Natural killer cell (primary cell): Measurements from ENCODE around the gene MTA2. TPM values are rescaled to one million over a fixed set of nuclear protein-coding genes. Genes with fewer than 3 reads are reported as not detected.
"Not testable (repeated sequence)": the region's sequence is repeated elsewhere in the genome, so short reads cannot be mapped to it uniquely, and the experiment has no call there.

Experiments used
- ATAC-seq, 3 donors: fragments of 150-1000 bp in 2 of 3; fragments of 200-7000 bp in 1 of 3; cut with Tn5 transposase; 1 replicate in 1 of 3; 2 replicates in 2 of 3; pipeline ENCODE4 v1.10.0; 2021; ENCODE audit warnings: mild to moderate bottlenecking in 2 of 3, moderate library complexity in 2 of 3
- DNase-seq, 2 donors: peaks; one replicate each; pipeline versions ENCODE4 v3.0.0 to v3.0.0-alpha.2; 2013 to 2021; ENCODE audit warnings: mixed read lengths in 1 of 2
- H3K27ac ChIP-seq: one replicate; pipeline ENCODE4 v1.5.1; 2013; ENCODE audit warnings: mild to moderate bottlenecking, low read length
- H3K27me3 ChIP-seq: one replicate; pipeline ENCODE4 v1.6.1; 2013; ENCODE audit warnings: low read length; ENCODE audit not compliant: control insufficient read depth, insufficient read depth
- H3K36me3 ChIP-seq: one replicate; pipeline ENCODE4 v1.6.1; 2013; ENCODE audit warnings: low read length; ENCODE audit not compliant: control insufficient read depth, insufficient read depth
- H3K4me1 ChIP-seq: one replicate; pipeline ENCODE4 v1.6.1; 2013; ENCODE audit warnings: low read length; ENCODE audit not compliant: control insufficient read depth, insufficient read depth
- H3K4me3 ChIP-seq: one replicate; pipeline ENCODE4 v1.5.1; 2013; ENCODE audit warnings: low read length
- H3K9me3 ChIP-seq: one replicate; pipeline ENCODE4 v1.6.1; 2013; ENCODE audit warnings: low read length; ENCODE audit not compliant: control insufficient read depth, insufficient read depth
- H3K27ac Mint-ChIP-seq, 2 donors: one replicate each; pipeline ENCODE4 v1.8.0; 2022; ENCODE audit warnings: mild to moderate bottlenecking in 2 of 2, mixed read lengths in 2 of 2, moderate library complexity in 1 of 2
- H3K27me3 Mint-ChIP-seq, 2 donors: one replicate each; pipeline ENCODE4 v1.8.0; 2022; ENCODE audit warnings: low read depth in 2 of 2, mixed read lengths in 2 of 2
- H3K36me3 Mint-ChIP-seq: one replicate; pipeline ENCODE4 v1.8.0; 2022; ENCODE audit warnings: mixed read lengths
- H3K4me1 Mint-ChIP-seq, 2 donors: one replicate each; pipeline ENCODE4 v1.8.0; 2022; ENCODE audit warnings: mixed read lengths in 2 of 2
- H3K4me3 Mint-ChIP-seq: one replicate; pipeline ENCODE4 v1.8.0; 2022; ENCODE audit warnings: mild to moderate bottlenecking, moderate library complexity, mixed read lengths
- H3K9me3 Mint-ChIP-seq, 2 donors: one replicate each; pipeline ENCODE4 v1.8.0; 2022; ENCODE audit warnings: mixed read lengths in 2 of 2
- WGBS: methylation state at CpG from one replicate; pipeline ENCODE4 v1.1.7; 2013; ENCODE audit warnings: missing lambda C conversion rate; ENCODE audit not compliant: insufficient coverage; 5-methylcytosine and 5-hydroxymethylcytosine counted together
- intact Hi-C: fragments of 100-400 bp; cut with micrococcal nuclease; formaldehyde crosslinking; loops from one replicate; pipeline ENCODE4 v1.14.2; 2022
- total RNA-seq, 4 donors: library from RNA; stranded (reverse); fragments of 120-200 nt in 1 of 4; gene quantifications; one replicate each; pipeline versions ENCODE4 v1.2.3 to v1.2.4, GENCODE V29; 2013 to 2022
- TF ChIP-seq, protein P1 (sequence below): fragments of 200-600 bp; IDR thresholded peaks from one replicate; pipeline ENCODE4 v1.8.0; 2022; ENCODE audit warnings: antibody characterized with exemption

Gene MTA2
- total RNA-seq, 3 donors from 2014 or later (not counting 1 experiment from before 2014, with no cell fraction given), result 254 to 305 (median 259) TPM

DNA sequence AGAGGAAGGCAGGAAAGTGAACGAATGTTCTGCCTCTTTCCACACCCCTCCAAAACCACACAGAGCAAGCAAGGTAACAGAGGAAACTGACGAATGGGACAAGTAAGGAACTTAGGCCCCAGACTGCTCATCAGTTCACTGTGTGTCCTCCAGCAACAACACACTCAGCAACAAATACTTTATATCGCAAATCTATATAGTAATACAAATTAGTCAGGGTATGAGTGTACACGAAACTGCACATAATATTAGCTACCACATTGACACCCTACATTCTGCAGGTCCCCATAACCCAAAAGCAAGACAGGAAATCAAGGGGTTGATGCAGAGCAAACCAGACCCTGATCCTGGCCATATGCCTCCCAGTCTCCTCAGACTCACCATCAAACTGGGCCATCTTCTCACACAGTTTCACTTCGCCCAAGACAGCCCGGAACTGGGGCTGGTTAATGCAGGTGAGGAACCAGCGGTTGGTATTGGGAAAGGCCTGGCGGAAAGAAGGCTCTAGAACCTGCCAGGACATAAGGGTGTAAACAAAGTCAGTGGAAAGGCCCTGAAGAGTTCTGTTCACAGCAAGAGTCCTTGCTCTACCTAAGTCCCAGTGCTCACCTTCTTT is 34.5 kb downstream of the MTA2 start:
- peaks cover 16 to 33% of the 10 kb centered on the region in 2 donors for H3K4me1 Mint-ChIP-seq
- no peaks in the 10 kb centered on the region for H3K27me3 Mint-ChIP-seq
- Histone ChIP-seq H3K27me3 (no peaks in the 10 kb centered on the region), H3K36me3 (peaks cover 66% of the 10 kb centered on the region), H3K27ac (no peak overlapping the region), H3K4me3 (no peak overlapping the region), H3K4me1 (no peaks in the 10 kb centered on the region), H3K9me3 (no peaks in the 10 kb centered on the region)
- ATAC-seq (no peak), DNase-seq (no peak)
- H3K36me3 Mint-ChIP-seq, result peaks cover 28% of the 10 kb centered on the region
- WGBS, result 87% methylated on average over 8 of the region's 8 CpGs
- H3K9me3 Mint-ChIP-seq, result no peaks in the 10 kb centered on the region
- peak overlapping the region; percentile 43 to 47 for H3K27ac Mint-ChIP-seq
- no peak overlapping the region for H3K4me3 Mint-ChIP-seq
- intact Hi-C loops, result no loop called here
- TF ChIP-seq, protein P1, sequence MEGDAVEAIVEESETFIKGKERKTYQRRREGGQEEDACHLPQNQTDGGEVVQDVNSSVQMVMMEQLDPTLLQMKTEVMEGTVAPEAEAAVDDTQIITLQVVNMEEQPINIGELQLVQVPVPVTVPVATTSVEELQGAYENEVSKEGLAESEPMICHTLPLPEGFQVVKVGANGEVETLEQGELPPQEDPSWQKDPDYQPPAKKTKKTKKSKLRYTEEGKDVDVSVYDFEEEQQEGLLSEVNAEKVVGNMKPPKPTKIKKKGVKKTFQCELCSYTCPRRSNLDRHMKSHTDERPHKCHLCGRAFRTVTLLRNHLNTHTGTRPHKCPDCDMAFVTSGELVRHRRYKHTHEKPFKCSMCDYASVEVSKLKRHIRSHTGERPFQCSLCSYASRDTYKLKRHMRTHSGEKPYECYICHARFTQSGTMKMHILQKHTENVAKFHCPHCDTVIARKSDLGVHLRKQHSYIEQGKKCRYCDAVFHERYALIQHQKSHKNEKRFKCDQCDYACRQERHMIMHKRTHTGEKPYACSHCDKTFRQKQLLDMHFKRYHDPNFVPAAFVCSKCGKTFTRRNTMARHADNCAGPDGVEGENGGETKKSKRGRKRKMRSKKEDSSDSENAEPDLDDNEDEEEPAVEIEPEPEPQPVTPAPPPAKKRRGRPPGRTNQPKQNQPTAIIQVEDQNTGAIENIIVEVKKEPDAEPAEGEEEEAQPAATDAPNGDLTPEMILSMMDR, result no peak

- TF ChIP-seq, protein P1, result no peak
- ATAC-seq (no peak), DNase-seq (no peak)
- intact Hi-C loops, result no loop called here
- H3K36me3 Mint-ChIP-seq, result peaks cover 22% of the 10 kb centered on the region
- Histone ChIP-seq H3K4me1 (no peaks in the 10 kb centered on the region), H3K27ac (no peak overlapping the region), H3K4me3 (no peak overlapping the region), H3K9me3 (no peaks in the 10 kb centered on the region), H3K36me3 (peaks cover 66% of the 10 kb centered on the region), H3K27me3 (no peaks in the 10 kb centered on the region)
- H3K27ac Mint-ChIP-seq, result peak overlapping the region in 1 of 2 donors; percentile 47
- peaks cover 9 to 24% of the 10 kb centered on the region in 2 donors for H3K4me1 Mint-ChIP-seq
- no peaks in the 10 kb centered on the region for H3K9me3 Mint-ChIP-seq
- 98% methylated on average over 8 of the region's 8 CpGs for WGBS
- no peak overlapping the region for H3K4me3 Mint-ChIP-seq
- H3K27me3 Mint-ChIP-seq, result no peaks in the 10 kb centered on the region
Observed at GRCh38 chr11:62566247-62566646, 35.4 kb downstream of the MTA2 start.

- H3K4me1 ChIP-seq, result peaks cover 4% of the 10 kb centered on the region
- H3K27me3 ChIP-seq, result no peaks in the 10 kb centered on the region
- H3K27ac Mint-ChIP-seq, result peak overlapping the region in 1 of 2 donors; percentile 24
- H3K36me3 ChIP-seq, result peaks cover 59% of the 10 kb centered on the region
- H3K9me3 Mint-ChIP-seq, result no peaks in the 10 kb centered on the region
- WGBS, result 94% methylated on average over 5 of the region's 5 CpGs
- no peaks in the 10 kb centered on the region for H3K27me3 Mint-ChIP-seq
- H3K4me1 Mint-ChIP-seq, result peaks cover 16 to 26% of the 10 kb centered on the region in 2 donors
- H3K9me3 ChIP-seq, result no peaks in the 10 kb centered on the region
- ATAC-seq (no peak), DNase-seq (no peak)
- peaks cover 21% of the 10 kb centered on the region for H3K36me3 Mint-ChIP-seq
- TF ChIP-seq, protein P1, result no peak
- H3K27ac ChIP-seq, result no peak overlapping the region
- H3K4me3 Mint-ChIP-seq, result no peak overlapping the region
- H3K4me3 ChIP-seq, result no peak overlapping the region
- intact Hi-C loops, result no loop called here
Observed at GRCh38 chr11:62565100-62565802, 36.4 kb downstream of the MTA2 start.

GRCh38 chr11:62561677-62562230 is 39.9 kb downstream of the MTA2 start:
- H3K4me3 ChIP-seq, H3K27ac ChIP-seq, DNase-seq, H3K4me3 Mint-ChIP-seq, intact Hi-C loops, ATAC-seq, H3K9me3 Mint-ChIP-seq, H3K9me3 ChIP-seq, H3K27me3 Mint-ChIP-seq, H3K27me3 ChIP-seq: not testable (repeated sequence)
- WGBS, result 98% methylated on average over 3 of the region's 3 CpGs
- peaks cover 19% of the 10 kb centered on the region for H3K36me3 Mint-ChIP-seq
- H3K27ac Mint-ChIP-seq, result peak overlapping the region; percentile 3 to 42
- Histone ChIP-seq H3K36me3 (peaks cover 55% of the 10 kb centered on the region), H3K4me1 (peaks cover 37% of the 10 kb centered on the region)
- peaks cover 34 to 49% of the 10 kb centered on the region in 2 donors for H3K4me1 Mint-ChIP-seq
